PFSK-1 (cell line): ENCODE measurements around the gene PEAR1.

Source experiments
- FOXP2 ChIP-seq: optimal IDR thresholded peaks from 2 replicates; pipeline ENCODE3; 2011; ENCODE audit warnings: borderline replicate concordance, control low read depth, inconsistent platforms; ENCODE audit not compliant: insufficient read depth; ENCODE audit errors: extremely low read length, extremely low read depth
- POLR2AphosphoS5 ChIP-seq: IDR thresholded peaks from 2 replicates; pipeline ENCODE4 v1.6.1; 2012; ENCODE audit warnings: low read depth, mild to moderate bottlenecking, control low read depth, low read length, moderate library complexity
- SIN3A ChIP-seq: IDR thresholded peaks from 2 replicates; pipeline ENCODE4 v1.6.1; 2012; ENCODE audit warnings: mild to moderate bottlenecking, low read length, moderate library complexity, borderline replicate concordance; ENCODE audit not compliant: insufficient read depth
- TAF1 ChIP-seq: IDR thresholded peaks from 2 replicates; pipeline ENCODE4 v1.6.1; 2012; ENCODE audit warnings: low read length, control low read depth, borderline replicate concordance; ENCODE audit not compliant: insufficient read depth
- TF ChIP-seq, protein P1 (sequence below), 2 experiments: IDR thresholded peaks; 2 replicates each; pipeline versions ENCODE4 v1.6.1 to v1.8.0; 2011 to 2012; ENCODE audit warnings: low read depth in 2 of 2, low read length in 2 of 2, control low read depth in 1 of 2, inconsistent platforms in 1 of 2, mild to moderate bottlenecking in 1 of 2, moderate library complexity in 1 of 2; ENCODE audit not compliant: insufficient read depth in 1 of 2

The PEAR1 gene

DNA sequence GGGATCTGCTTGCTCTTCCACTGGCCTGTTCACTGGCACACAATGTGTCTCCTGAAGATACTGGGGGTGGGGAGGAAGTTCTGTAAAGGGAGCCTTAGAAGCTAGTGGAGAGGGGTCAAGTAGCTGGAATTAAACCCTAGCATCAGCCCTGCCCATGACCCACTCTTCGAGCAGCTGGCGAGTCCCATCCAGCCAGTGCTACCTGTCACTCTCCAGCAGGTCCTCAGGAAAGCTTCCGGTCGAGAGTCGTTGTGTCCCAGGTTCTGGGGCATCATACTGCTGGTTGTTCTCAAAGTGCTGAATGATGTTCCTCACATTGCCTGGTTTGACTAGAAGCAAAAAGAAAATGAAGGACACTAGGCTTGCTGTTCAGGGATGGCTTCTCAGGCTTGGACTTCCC lies 57.9 kb downstream of the PEAR1 start:
- TF ChIP-seq FOXP2 (no peak), SIN3A (no peak), TAF1 (no peak), POLR2AphosphoS5 (no peak)
- TF ChIP-seq, protein P1, sequence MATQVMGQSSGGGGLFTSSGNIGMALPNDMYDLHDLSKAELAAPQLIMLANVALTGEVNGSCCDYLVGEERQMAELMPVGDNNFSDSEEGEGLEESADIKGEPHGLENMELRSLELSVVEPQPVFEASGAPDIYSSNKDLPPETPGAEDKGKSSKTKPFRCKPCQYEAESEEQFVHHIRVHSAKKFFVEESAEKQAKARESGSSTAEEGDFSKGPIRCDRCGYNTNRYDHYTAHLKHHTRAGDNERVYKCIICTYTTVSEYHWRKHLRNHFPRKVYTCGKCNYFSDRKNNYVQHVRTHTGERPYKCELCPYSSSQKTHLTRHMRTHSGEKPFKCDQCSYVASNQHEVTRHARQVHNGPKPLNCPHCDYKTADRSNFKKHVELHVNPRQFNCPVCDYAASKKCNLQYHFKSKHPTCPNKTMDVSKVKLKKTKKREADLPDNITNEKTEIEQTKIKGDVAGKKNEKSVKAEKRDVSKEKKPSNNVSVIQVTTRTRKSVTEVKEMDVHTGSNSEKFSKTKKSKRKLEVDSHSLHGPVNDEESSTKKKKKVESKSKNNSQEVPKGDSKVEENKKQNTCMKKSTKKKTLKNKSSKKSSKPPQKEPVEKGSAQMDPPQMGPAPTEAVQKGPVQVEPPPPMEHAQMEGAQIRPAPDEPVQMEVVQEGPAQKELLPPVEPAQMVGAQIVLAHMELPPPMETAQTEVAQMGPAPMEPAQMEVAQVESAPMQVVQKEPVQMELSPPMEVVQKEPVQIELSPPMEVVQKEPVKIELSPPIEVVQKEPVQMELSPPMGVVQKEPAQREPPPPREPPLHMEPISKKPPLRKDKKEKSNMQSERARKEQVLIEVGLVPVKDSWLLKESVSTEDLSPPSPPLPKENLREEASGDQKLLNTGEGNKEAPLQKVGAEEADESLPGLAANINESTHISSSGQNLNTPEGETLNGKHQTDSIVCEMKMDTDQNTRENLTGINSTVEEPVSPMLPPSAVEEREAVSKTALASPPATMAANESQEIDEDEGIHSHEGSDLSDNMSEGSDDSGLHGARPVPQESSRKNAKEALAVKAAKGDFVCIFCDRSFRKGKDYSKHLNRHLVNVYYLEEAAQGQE (IDR thresholded peaks at IDR 0.05; ENCODE audit: insufficient read depth in 1 of 2, low read depth in 2 of 2, low read length in 2 of 2): no peak

DNA sequence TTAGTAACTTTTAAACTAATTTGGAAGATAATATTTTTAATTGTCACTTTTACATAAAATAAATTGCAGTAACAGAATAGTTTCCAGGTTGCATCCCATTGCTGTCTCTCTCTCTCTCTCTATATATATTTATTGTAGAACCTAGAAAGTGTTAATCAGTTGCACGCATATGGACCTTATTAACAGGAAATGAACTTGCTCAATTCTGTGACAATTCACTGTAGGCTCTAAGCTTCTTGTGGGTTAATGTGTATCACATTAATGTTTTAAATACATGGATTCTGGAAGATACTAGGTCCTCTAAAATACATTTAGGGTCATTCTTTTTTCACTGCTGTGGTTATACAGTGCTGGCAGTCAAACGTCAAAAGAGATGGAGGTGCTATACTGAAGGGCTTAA lies 60.1 kb downstream of the PEAR1 start:
- TF ChIP-seq TAF1: no peak
- TF ChIP-seq, protein P1 (IDR thresholded peaks at IDR 0.05; ENCODE audit: insufficient read depth in 1 of 2, low read depth in 2 of 2, low read length in 2 of 2): no peak
- no peak for TF ChIP-seq SIN3A
- no peak for TF ChIP-seq FOXP2
- TF ChIP-seq POLR2AphosphoS5: no peak

DNA sequence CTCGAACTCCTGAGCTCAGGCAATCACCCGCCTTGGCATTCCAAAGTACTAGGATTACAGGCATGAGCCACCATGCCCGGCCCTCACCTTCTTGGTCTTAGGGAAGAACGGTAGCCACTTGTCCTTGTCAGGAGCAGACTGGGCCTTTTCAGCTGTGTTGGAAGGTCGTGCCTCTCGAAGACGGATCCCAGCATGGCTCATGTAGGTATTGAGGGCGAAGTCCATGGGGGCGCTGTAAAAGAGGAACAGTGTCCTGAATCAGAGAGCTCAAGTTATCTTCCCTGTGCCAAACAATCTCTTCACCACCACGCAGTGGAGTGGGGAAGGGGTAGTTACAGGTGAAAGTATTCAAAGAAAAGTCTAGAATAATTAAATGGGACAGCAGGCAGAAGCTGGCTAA lies 62.8 kb downstream of the PEAR1 start:
- TF ChIP-seq POLR2AphosphoS5 (no peak), TAF1 (no peak), FOXP2 (no peak), SIN3A (no peak)
- TF ChIP-seq, protein P1 (IDR thresholded peaks at IDR 0.05; ENCODE audit: insufficient read depth in 1 of 2, low read depth in 2 of 2, low read length in 2 of 2): no peak

DNA sequence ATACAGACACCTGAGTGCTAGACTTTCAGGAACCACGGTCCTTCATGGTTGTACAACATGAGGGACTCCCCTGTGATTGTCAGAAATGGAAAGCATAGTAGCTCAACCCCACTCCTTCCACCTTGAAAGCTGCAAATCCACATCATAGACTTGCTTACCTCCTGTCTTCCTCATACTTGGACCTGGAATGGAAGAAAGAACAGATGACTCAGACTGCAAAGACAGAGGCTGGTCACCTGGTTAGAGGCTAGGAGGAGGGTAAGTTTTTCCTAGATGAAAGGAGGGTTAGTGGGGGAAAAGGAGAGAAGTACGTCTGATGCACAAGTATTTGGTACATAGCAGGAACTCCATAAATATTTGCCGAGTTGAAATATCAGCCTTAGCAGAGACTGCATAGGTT lies 64.1 kb downstream of the PEAR1 start:
- TF ChIP-seq TAF1 (no peak), POLR2AphosphoS5 (no peak), FOXP2 (no peak), SIN3A (no peak)
- TF ChIP-seq, protein P1 (IDR thresholded peaks at IDR 0.05; ENCODE audit: insufficient read depth in 1 of 2, low read depth in 2 of 2, low read length in 2 of 2): no peak

DNA sequence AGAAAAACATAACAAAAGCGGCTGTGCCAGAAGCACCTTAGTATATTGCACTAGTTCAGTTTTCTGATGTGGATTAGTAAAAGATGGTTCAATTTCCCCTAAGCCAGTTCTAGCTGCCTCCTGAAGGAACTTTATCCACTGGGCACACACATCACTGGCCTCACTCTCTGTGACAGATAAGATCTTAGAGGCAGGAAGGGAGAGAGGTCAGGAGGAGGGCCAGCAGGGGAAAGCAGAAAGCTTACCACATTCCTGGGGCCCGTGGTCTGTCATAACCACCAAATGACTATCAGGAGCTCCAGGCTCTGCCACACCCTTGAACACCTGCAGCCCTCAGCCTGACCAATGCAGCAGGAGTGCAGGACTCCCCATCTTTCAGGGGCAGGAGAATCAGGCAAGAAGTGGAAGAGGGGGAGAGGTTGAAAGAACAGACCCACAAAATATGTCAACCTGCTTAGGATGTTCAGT lies 64.8 kb downstream of the PEAR1 start:
- TF ChIP-seq SIN3A (no peak), POLR2AphosphoS5 (no peak), FOXP2 (no peak)
- TF ChIP-seq, protein P1 (IDR thresholded peaks at IDR 0.05; ENCODE audit: insufficient read depth in 1 of 2, low read depth in 2 of 2, low read length in 2 of 2): no peak
